ENCODE results near the gene SMAD2. TPM values are rescaled to one million over a fixed set of nuclear protein-coding genes. Genes with fewer than 3 reads are reported as not detected.

The SMAD2 gene
- total RNA-seq, 1 donor from 2014 or later, result 144 TPM

DNA sequence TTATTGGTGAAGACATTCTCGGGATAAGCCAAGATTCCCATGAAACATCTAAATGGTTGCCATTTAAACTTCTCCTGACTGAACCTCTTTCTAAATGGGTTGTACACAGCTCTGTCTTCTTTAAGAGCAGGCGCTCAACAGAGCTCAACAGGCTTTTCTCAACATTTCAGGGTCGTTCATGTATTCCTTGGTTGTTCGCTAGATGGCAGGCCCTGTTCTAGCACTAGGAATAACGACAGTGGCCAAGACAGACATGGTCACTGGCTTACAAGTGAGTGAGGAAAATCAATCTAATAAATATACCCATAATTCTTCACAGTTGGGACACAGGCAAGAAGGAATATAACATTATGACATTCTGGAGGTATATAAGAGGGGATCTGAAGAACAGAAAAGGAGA, 154.5 kb downstream of the SMAD2 start:
- H3K27me3 ChIP-seq (ENCODE audit: insufficient read depth, low read length), result no peaks in the 10 kb centered on the region
- H3K9me3 ChIP-seq (ENCODE audit: insufficient read depth, low read depth, low read length), result no peaks in the 10 kb centered on the region
- no peak overlapping the region for H2AFZ ChIP-seq (ENCODE audit: low read depth, low read length)
- H3K9ac ChIP-seq (ENCODE audit: low read length), result no peak overlapping the region
- H3K36me3 ChIP-seq (ENCODE audit: insufficient read depth, low read length), result no peaks in the 10 kb centered on the region
- Mint-ChIP-seq H3K27ac (ENCODE audit: unreplicated experiment) (no peak overlapping the region), H3K4me3 (ENCODE audit: unreplicated experiment) (no peak overlapping the region), H3K27me3 (ENCODE audit: low read depth, unreplicated experiment) (peaks cover 11% of the 10 kb centered on the region), H3K36me3 (ENCODE audit: low read depth, unreplicated experiment) (no peaks in the 10 kb centered on the region), H3K9me3 (ENCODE audit: unreplicated experiment) (no peaks in the 10 kb centered on the region), H3K4me1 (ENCODE audit: low read depth, unreplicated experiment) (no peaks in the 10 kb centered on the region)
- no peaks in the 10 kb centered on the region for H3K4me1 ChIP-seq (ENCODE audit: insufficient read depth, low read length)
- H4K20me1 ChIP-seq (ENCODE audit: insufficient read depth, low read length), result no peaks in the 10 kb centered on the region
- DNase-seq (ENCODE audit: low read depth) (no peak), FAIRE-seq (no peak)
- H3K79me2 ChIP-seq (ENCODE audit: insufficient read depth, low read length), result no peaks in the 10 kb centered on the region
- no peak overlapping the region for H3K4me2 ChIP-seq (ENCODE audit: low read length)
- no peak overlapping the region for H3K4me3 ChIP-seq (ENCODE audit: insufficient read depth, low read depth, low read length)
- no peak overlapping the region for H3K27ac ChIP-seq (ENCODE audit: low read depth, low read length)
- TF ChIP-seq, protein P1, sequence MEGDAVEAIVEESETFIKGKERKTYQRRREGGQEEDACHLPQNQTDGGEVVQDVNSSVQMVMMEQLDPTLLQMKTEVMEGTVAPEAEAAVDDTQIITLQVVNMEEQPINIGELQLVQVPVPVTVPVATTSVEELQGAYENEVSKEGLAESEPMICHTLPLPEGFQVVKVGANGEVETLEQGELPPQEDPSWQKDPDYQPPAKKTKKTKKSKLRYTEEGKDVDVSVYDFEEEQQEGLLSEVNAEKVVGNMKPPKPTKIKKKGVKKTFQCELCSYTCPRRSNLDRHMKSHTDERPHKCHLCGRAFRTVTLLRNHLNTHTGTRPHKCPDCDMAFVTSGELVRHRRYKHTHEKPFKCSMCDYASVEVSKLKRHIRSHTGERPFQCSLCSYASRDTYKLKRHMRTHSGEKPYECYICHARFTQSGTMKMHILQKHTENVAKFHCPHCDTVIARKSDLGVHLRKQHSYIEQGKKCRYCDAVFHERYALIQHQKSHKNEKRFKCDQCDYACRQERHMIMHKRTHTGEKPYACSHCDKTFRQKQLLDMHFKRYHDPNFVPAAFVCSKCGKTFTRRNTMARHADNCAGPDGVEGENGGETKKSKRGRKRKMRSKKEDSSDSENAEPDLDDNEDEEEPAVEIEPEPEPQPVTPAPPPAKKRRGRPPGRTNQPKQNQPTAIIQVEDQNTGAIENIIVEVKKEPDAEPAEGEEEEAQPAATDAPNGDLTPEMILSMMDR (IDR thresholded peaks at IDR 0.05; ENCODE audit: insufficient read depth, low read depth, low read length), result no peak
- no peak for TF ChIP-seq EZH2 (IDR thresholded peaks at IDR 0.05; ENCODE audit: insufficient read depth, low read length)

DNA sequence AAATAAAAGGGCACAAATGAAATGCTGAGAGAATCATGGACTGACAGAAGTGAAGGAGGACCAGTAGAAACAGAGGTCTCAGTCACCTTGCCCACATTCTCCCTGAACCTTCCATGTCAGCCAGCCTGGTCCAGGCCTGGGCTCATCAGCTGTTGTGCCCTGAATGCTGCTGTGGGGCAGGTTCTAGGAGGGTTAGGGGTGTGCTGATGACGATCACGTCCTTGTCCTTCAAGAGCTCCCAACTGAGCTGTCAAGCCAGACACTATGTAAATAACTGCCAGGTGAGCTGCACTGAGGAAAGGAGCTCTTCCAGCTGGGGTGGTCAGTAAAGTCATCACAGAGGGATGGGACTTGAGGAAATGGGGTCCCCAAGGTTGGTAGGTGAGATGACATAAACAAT, 156.5 kb downstream of the SMAD2 start:
- Histone ChIP-seq H2AFZ (ENCODE audit: low read depth, low read length) (no peak overlapping the region), H3K9me3 (ENCODE audit: insufficient read depth, low read depth, low read length) (no peaks in the 10 kb centered on the region), H3K4me1 (ENCODE audit: insufficient read depth, low read length) (no peaks in the 10 kb centered on the region), H3K27ac (ENCODE audit: low read depth, low read length) (no peak overlapping the region), H3K9ac (ENCODE audit: low read length) (no peak overlapping the region), H3K79me2 (ENCODE audit: insufficient read depth, low read length) (no peaks in the 10 kb centered on the region), H3K36me3 (ENCODE audit: insufficient read depth, low read length) (no peaks in the 10 kb centered on the region), H4K20me1 (ENCODE audit: insufficient read depth, low read length) (no peaks in the 10 kb centered on the region), H3K4me2 (ENCODE audit: low read length) (no peak overlapping the region), H3K4me3 (ENCODE audit: insufficient read depth, low read depth, low read length) (no peak overlapping the region), H3K27me3 (ENCODE audit: insufficient read depth, low read length) (no peaks in the 10 kb centered on the region)
- H3K4me1 Mint-ChIP-seq (ENCODE audit: low read depth, unreplicated experiment), result no peaks in the 10 kb centered on the region
- no peak overlapping the region for H3K4me3 Mint-ChIP-seq (ENCODE audit: unreplicated experiment)
- no peaks in the 10 kb centered on the region for H3K9me3 Mint-ChIP-seq (ENCODE audit: unreplicated experiment)
- peaks cover 7% of the 10 kb centered on the region for H3K27me3 Mint-ChIP-seq (ENCODE audit: low read depth, unreplicated experiment)
- TF ChIP-seq, protein P1 (IDR thresholded peaks at IDR 0.05; ENCODE audit: insufficient read depth, low read depth, low read length), result no peak
- no peak for TF ChIP-seq EZH2 (IDR thresholded peaks at IDR 0.05; ENCODE audit: insufficient read depth, low read length)
- DNase-seq (ENCODE audit: low read depth) (no peak), FAIRE-seq (no peak)
- no peak overlapping the region for H3K27ac Mint-ChIP-seq (ENCODE audit: unreplicated experiment)
- no peaks in the 10 kb centered on the region for H3K36me3 Mint-ChIP-seq (ENCODE audit: low read depth, unreplicated experiment)

DNA sequence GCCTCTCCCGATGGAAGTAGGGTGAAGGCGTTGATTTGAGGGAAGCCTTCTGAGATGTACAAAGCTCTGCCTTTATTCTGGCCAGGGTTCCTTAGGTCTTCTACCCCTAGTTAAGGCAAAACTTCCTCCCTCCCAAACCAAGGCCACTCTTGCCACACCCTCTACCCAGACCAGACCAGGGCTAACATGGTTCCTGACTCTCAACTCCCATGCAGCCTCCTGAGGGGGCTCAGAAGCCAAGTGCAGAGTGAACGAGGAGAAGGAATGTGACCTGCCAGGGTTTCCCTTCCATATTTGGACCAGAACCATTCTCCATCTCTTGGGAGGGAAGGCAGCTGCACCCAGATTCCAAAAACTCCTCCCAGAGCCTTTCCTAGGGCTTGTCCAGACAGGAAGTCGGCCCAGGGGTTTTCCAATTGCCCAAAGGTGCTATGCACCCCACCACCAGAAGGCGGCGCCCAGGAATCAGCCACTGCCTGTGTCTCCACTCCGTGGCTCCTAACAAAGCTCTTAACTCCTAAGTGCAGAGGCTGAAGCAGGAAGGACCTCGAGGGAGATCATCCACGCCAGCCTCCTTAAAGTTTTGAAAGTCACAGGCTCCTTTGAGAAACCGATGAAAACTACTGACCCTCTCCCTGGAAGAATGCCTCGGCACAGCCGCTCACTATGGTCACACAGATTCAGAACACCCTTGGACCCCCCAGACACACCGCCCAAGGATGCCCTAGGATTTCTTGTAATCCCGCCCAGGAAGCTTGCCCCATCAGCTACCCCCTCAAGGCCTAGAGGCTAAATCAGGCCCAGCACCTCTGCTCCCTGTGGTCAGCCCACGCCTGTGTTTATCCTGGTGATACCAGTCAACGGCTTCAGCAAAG, 157.8 kb downstream of the SMAD2 start:
- Histone ChIP-seq H3K36me3 (ENCODE audit: insufficient read depth, low read length) (no peaks in the 10 kb centered on the region), H3K27me3 (ENCODE audit: insufficient read depth, low read length) (no peaks in the 10 kb centered on the region), H3K9ac (ENCODE audit: low read length) (no peak overlapping the region), H3K27ac (ENCODE audit: low read depth, low read length) (no peak overlapping the region), H2AFZ (ENCODE audit: low read depth, low read length) (peak overlapping the region; percentile 23), H3K4me1 (ENCODE audit: insufficient read depth, low read length) (no peaks in the 10 kb centered on the region), H3K9me3 (ENCODE audit: insufficient read depth, low read depth, low read length) (no peaks in the 10 kb centered on the region), H4K20me1 (ENCODE audit: insufficient read depth, low read length) (no peaks in the 10 kb centered on the region), H3K4me3 (ENCODE audit: insufficient read depth, low read depth, low read length) (no peak overlapping the region), H3K79me2 (ENCODE audit: insufficient read depth, low read length) (no peaks in the 10 kb centered on the region), H3K4me2 (ENCODE audit: low read length) (no peak overlapping the region)
- Mint-ChIP-seq H3K27me3 (ENCODE audit: low read depth, unreplicated experiment) (peaks cover 7% of the 10 kb centered on the region), H3K4me3 (ENCODE audit: unreplicated experiment) (no peak overlapping the region), H3K9me3 (ENCODE audit: unreplicated experiment) (no peaks in the 10 kb centered on the region), H3K4me1 (ENCODE audit: low read depth, unreplicated experiment) (peaks cover 1% of the 10 kb centered on the region), H3K36me3 (ENCODE audit: low read depth, unreplicated experiment) (no peaks in the 10 kb centered on the region), H3K27ac (ENCODE audit: unreplicated experiment) (no peak overlapping the region)
- DNase-seq (ENCODE audit: low read depth) (peak; percentile 15), FAIRE-seq (no peak)
- TF ChIP-seq, protein P1 (IDR thresholded peaks at IDR 0.05; ENCODE audit: insufficient read depth, low read depth, low read length), result peak; percentile 43
- no peak for TF ChIP-seq EZH2 (IDR thresholded peaks at IDR 0.05; ENCODE audit: insufficient read depth, low read length)

Measured in astrocyte (in vitro differentiated cells and primary cell).